ENCODE measurements around the gene ZSWIM9.

DNA sequence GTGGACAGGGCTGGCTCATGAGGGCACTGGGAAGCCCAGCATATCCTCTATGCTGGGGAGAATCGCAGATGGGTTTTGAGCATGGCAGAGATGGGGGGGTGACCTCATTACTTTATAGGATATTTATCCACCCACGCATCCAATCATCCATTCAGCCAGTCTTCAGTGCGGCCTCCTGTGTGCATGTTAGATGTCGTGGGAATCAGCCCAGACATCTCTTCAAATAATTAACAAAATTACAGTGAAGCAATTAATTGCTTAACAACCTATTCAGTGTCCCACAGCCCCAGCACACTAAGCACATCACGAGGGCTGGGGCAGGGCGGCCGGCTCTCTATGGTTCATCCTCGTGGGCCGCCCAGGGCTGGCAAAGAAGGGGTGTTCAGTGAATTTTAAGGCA is 21.9 kb upstream of the ZSWIM9 start:
- no peak for TF ChIP-seq POLR2AphosphoS5 (IDR thresholded peaks at IDR 0.05; ENCODE audit: insufficient read depth in 1 of 2, low read depth in 1 of 2)
- TF ChIP-seq, protein P1, sequence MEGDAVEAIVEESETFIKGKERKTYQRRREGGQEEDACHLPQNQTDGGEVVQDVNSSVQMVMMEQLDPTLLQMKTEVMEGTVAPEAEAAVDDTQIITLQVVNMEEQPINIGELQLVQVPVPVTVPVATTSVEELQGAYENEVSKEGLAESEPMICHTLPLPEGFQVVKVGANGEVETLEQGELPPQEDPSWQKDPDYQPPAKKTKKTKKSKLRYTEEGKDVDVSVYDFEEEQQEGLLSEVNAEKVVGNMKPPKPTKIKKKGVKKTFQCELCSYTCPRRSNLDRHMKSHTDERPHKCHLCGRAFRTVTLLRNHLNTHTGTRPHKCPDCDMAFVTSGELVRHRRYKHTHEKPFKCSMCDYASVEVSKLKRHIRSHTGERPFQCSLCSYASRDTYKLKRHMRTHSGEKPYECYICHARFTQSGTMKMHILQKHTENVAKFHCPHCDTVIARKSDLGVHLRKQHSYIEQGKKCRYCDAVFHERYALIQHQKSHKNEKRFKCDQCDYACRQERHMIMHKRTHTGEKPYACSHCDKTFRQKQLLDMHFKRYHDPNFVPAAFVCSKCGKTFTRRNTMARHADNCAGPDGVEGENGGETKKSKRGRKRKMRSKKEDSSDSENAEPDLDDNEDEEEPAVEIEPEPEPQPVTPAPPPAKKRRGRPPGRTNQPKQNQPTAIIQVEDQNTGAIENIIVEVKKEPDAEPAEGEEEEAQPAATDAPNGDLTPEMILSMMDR (IDR thresholded peaks at IDR 0.05): no peak
- no peak for TF ChIP-seq POLR2A (IDR thresholded peaks at IDR 0.05)

Data from vagina (tissue), 2 donors.